Gastroesophageal sphincter (tissue), 3 donors: Measurements from ENCODE around the gene DLGAP3.

ENCODE experiments used
- POLR2A ChIP-seq, 2 donors: fragments of 450-650 bp; IDR thresholded peaks; one replicate each; pipeline ENCODE4 v1.6.1; 2017; ENCODE audit warnings: antibody characterized with exemption in 2 of 2, mild to moderate bottlenecking in 2 of 2, moderate library complexity in 1 of 2
- POLR2AphosphoS5 ChIP-seq: sonication (generic); formaldehyde crosslinking; IDR thresholded peaks from one replicate; pipeline ENCODE4 v1.6.1; 2017; ENCODE audit warnings: antibody characterized with exemption
- TF ChIP-seq, protein P1 (sequence below), 4 experiments: fragments of 200-600 bp in 2 of 4; fragments of 450-650 bp in 2 of 4; sonication (generic) in 1 of 4; IDR thresholded peaks; one replicate each; pipeline ENCODE4 v1.5.1; 2017 to 2019; ENCODE audit warnings: antibody characterized with exemption in 4 of 4, mild to moderate bottlenecking in 2 of 4, moderate library complexity in 2 of 4

DNA sequence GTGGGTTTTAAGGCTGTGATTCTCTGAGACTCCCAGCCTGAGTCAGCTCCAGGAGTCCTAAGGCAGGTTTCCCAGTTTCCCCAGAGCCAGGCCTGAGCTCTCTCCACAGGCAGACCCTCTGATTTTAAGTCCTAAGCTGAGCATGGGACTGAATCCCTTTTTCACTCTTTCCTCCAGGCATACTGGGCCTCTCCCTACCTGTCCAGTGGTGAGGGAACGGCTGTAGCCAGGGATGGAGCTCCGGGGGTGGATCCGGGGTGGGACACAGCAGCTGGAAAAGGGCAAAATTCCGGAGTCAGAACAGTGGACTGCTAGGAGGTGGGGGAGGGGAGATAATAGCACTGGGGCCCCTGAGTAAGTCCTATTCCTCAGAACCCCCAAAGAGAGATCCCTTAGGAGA lies 30.0 kb downstream of the DLGAP3 start:
- TF ChIP-seq POLR2AphosphoS5 (no peak), POLR2A (IDR thresholded peaks at IDR 0.05) (no peak)
- TF ChIP-seq, protein P1, sequence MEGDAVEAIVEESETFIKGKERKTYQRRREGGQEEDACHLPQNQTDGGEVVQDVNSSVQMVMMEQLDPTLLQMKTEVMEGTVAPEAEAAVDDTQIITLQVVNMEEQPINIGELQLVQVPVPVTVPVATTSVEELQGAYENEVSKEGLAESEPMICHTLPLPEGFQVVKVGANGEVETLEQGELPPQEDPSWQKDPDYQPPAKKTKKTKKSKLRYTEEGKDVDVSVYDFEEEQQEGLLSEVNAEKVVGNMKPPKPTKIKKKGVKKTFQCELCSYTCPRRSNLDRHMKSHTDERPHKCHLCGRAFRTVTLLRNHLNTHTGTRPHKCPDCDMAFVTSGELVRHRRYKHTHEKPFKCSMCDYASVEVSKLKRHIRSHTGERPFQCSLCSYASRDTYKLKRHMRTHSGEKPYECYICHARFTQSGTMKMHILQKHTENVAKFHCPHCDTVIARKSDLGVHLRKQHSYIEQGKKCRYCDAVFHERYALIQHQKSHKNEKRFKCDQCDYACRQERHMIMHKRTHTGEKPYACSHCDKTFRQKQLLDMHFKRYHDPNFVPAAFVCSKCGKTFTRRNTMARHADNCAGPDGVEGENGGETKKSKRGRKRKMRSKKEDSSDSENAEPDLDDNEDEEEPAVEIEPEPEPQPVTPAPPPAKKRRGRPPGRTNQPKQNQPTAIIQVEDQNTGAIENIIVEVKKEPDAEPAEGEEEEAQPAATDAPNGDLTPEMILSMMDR (IDR thresholded peaks at IDR 0.05): no peak
